A673 (cell line): ENCODE results near the gene UNC45B.

Experiments used
- EZH2 ChIP-seq: fragments of 200-600 bp; sonication (generic); IDR thresholded peaks from 2 replicates; pipeline ENCODE4 v1.6.1; 2017; ENCODE audit warnings: borderline replicate concordance, low read depth, mild to moderate bottlenecking, mixed read lengths, antibody characterized with exemption, low read length; ENCODE audit not compliant: poor library complexity, severe bottlenecking
- TF ChIP-seq, protein P1 (sequence below): fragments of 300-800, 200-600 bp; sonication (generic); conservative IDR thresholded peaks from 2 replicates; pipeline ENCODE4 v1.5.1; 2017; ENCODE audit warnings: low read depth, mild to moderate bottlenecking, antibody characterized with exemption, low read length, moderate library complexity, mixed read lengths

GRCh38 chr17:35224436-35224835 lies 76.8 kb downstream of the UNC45B start:
- TF ChIP-seq, protein P1, sequence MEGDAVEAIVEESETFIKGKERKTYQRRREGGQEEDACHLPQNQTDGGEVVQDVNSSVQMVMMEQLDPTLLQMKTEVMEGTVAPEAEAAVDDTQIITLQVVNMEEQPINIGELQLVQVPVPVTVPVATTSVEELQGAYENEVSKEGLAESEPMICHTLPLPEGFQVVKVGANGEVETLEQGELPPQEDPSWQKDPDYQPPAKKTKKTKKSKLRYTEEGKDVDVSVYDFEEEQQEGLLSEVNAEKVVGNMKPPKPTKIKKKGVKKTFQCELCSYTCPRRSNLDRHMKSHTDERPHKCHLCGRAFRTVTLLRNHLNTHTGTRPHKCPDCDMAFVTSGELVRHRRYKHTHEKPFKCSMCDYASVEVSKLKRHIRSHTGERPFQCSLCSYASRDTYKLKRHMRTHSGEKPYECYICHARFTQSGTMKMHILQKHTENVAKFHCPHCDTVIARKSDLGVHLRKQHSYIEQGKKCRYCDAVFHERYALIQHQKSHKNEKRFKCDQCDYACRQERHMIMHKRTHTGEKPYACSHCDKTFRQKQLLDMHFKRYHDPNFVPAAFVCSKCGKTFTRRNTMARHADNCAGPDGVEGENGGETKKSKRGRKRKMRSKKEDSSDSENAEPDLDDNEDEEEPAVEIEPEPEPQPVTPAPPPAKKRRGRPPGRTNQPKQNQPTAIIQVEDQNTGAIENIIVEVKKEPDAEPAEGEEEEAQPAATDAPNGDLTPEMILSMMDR, result no peak
- no peak for TF ChIP-seq EZH2
